GM19328 (cell line): ENCODE results near the gene TMC8.
"Not testable (repeated sequence)": the region's sequence is repeated elsewhere in the genome, so short reads cannot be mapped to it uniquely, and the experiment has no call there.

Experiments
- ATAC-seq: cut with Tn5 transposase; IDR thresholded peaks from one replicate; pipeline ENCODE4 v1.9.1; 2021; ENCODE audit warnings: mild to moderate bottlenecking, moderate library complexity; ENCODE audit not compliant: unreplicated experiment

The TMC8 gene

GRCh38 chr17:78130437-78131101 lies at the start of gene TMC8:
TSS of gene TMC8 (plus strand) at chr17:78130771. CDS start at chr17:78131589, 818 bp downstream.
- no peak for ATAC-seq

- ATAC-seq = no peak
Measured at GRCh38 chr17:78081551-78081950, 49.0 kb upstream of the TMC8 start.

DNA sequence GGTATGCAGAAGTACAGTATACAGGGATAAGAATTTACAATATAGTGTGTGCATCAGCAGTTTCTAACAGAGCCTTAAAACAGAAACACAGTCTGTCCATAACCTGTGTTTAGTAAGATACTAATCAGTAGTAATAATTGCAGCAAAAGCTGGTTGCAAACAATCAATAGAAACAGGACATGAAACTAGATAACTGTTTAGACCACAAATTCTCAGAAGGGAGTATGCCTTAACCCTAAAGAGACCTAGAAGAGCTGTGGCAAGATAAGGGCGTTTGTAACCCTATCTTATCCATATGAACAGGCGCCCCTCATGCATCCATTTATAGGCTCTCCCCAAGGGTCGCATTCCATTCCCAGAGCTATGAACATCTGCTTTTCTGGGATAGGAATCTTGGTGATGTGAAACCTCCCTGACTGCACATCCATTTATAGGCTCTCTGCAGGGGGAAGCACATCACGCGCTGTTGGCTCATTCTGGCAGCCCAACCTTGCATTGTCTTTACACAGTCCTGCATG lies 48.2 kb upstream of the TMC8 start:
- ATAC-seq = not testable (repeated sequence)

- ATAC-seq = no peak
Measured at GRCh38 chr17:78082988-78083387, 47.6 kb upstream of the TMC8 start.

GRCh38 chr17:78086740-78087139 lies 43.8 kb upstream of the TMC8 start:
- ATAC-seq = no peak

- no peak for ATAC-seq
Measured at GRCh38 chr17:78088529-78088928, 42.0 kb upstream of the TMC8 start.

DNA sequence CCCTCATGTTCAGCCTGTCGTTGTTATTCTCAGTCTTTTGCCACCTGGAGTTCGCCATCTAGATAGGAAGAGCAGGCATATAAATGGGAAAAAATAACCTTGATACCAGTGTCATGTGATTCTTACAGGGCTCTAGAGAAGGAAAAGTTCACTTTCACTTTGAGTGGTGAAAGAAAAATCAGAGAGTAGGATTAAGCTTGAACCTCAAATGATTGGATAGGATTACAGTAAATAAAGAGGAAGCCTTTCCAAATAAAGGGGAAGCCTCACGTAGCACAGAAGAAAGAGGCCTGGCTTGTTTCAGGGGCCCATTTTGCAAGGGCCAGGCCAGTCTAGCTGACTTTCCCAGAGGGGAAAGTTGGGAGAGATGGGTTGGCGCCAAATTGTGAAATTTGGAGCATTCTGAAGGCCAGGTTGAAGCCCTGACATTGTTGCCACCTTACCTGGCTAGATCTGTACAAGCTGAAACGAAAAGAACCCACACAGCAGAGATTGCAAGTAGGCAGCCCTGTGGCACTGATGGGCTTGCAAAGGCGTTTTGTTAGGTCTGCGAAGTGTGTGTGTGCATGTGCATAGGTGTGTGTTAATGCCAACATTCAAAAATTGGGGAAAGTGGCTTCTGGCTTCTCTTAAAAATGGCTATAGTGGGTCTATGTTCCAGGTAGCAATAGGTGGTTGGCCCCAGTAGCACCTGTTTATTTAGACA lies 40.8 kb upstream of the TMC8 start:
- no peak for ATAC-seq

- ATAC-seq = no peak
Measured at GRCh38 chr17:78092794-78093324, 37.7 kb upstream of the TMC8 start.

DNA sequence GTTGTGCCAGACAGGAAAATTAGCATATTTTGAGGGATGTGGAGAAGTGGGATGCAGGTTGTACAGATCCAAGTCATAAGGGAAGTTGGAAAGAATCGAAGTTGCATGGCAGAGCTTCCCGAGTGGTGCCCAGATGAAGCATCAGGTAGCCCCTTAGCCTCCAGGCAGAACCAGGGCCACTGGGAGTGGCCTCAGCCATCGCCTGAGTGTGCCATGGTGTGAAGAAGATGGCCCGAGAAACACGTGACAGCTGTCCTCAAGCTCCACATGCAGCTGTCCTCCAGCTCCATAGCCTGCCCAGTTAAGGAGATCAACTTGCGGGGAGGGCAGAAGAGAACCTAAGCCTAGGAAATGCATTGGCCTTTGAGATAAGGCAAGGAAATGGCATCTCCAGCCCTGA lies 35.5 kb upstream of the TMC8 start:
- ATAC-seq = no peak

GRCh38 chr17:78096093-78096492 lies 34.5 kb upstream of the TMC8 start:
- no peak for ATAC-seq

DNA sequence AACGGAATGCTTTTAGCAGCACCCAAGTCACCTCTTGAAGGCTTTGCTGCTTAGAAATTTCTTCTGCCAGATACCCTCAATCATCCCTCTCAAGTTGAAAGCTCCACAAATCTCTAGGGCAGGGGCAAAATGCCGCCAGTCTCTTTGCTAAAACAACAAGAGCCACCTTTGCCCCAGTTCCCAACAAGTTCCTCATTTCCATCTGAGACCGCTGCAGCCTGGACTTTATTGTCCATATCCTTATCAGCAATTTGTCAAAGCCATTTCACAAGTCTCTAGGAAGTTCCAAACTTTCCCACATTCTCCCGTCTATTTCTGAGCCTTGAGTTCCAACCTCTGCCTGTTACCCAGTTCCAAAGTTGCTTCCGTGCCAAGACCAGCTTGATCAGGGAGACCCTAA lies 29.5 kb upstream of the TMC8 start:
- ATAC-seq = no peak

DNA sequence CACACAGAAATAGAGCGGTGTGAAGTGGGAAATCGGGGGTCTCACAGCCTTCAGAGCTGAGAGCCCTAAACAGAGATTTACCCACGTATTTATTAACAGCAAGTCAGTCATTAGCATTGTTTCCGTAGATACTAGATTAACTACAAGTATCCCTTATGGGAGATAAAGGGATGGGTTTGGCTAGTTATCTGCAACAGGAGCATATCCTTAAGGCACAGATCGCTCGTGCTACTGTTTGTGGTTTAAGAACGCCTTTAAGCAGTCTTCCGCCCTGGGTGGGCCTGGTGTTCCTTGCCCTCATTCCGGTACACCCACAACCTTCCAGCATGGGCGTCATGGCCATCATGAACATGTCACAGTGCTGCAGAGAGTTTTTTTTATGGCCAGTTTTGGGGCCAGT lies 29.0 kb upstream of the TMC8 start:
- ATAC-seq = no peak

DNA sequence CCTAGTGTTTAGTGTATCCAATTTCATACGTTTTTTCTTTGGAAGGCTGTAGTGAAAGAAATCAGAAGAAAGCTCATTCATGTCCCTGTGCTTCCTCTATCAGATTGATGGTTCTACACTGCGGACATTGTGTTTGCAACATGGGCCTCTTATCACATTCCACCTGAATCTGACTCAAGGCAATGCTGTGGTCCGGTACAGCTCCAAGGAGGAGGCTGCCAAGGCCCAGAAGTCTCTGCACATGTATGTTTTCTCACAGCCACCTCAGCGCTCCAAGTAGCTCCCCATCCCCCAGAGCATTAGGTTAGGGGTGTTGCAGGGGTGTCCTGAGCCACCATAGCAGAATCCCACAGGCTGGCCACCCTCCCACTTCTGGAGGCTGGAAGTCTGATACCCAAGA lies 27.3 kb upstream of the TMC8 start:
- no peak for ATAC-seq

DNA sequence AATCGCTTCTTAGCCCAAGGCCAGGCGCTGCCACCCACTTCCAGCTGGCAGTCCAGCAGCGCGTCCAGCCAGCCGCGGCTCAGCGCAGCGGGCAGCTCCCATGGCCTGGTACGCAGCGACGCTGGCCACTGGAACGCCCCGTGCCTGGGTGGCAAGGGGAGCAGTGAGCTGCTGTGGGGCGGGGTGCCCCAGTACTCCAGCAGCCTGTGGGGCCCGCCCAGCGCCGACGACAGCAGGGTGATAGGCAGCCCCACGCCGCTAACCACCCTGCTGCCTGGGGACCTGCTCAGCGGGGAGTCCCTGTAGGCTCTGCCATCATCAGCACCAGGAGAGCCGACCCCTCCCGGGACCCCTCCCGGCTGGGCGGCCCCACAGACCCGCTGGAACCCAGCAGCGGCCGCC lies 26.0 kb upstream of the TMC8 start:
- ATAC-seq = no peak

DNA sequence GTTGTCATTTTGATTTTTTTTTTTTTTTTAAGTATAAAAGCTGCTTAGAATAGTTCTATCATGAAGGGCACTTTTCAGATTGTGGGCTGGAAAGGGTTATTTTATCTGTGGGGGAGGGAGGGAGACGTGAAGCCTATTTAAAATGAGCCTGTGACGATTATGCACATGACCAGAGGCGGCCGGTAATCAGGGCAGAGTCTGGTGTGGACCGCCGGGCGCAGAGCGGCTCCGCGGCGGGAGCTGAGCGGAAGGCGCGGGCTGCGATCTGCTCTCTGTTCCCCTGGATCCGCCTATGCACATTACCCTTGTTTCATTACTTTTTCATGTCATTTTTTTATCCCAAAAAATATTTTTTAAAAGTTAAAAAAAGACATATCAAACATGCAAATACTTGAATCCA lies 25.5 kb upstream of the TMC8 start:
- ATAC-seq = no peak

- ATAC-seq = no peak
Measured at GRCh38 chr17:78105551-78105950, 25.0 kb upstream of the TMC8 start.

DNA sequence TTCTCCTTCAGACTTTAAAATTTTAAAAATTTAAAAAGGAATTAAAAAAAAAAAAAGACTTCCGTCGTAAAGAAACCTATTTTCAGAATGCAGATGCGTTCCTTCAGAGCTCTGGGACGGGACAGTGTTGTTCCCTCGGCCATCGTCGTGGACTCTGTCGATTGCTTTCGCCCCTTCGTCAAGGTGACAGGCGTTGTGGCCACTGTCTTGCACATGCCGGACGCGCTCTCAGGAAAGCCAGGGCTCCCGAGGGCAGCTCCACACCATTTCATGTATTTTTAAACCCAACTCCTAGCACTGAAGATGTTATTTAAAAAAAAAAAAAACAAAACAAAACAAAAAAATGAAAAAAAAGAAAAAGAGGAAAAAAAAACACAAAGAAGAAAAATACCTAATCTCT lies 24.4 kb upstream of the TMC8 start:
- ATAC-seq = no peak

GRCh38 chr17:78107457-78107856 lies 23.1 kb upstream of the TMC8 start:
- no peak for ATAC-seq

DNA sequence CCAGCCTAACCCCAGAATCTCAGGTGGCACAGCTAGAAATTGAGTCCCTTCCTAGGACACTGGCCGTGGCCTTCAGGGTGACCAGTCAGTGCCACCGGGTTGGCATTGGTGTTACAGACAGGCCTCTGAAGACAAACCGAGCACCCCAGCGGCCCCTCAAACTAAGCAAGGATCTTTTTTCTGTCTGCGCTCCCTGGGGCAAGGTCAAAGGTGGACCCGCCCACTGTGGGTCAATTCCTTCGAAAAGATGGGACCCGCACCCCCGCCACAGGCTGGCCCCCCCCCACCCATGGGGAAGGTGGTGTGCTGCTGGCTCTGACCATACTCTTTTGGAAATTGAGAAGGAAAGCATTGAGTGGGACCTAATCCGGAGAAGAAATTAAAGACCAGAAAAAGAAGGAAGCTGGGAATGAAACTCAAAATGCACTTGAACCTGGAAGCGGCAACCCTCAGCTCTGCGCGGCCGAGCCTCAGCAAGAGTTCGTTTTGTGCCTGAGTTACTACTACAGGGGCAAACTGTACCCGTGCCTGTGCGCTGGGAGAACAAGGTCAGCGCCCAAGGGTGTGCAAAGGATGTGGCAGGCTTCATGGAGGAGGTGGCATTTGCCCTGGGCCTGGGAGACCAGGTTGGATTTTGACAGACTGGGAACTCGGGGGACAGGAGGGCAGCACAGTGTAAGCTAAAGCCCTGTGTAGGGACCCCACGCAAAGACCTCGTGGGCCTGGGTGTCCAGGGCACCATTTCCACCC lies 22.4 kb upstream of the TMC8 start:
- no peak for ATAC-seq

- no peak for ATAC-seq
Measured at GRCh38 chr17:78108726-78109488, 21.7 kb upstream of the TMC8 start.

- no peak for ATAC-seq
Measured at GRCh38 chr17:78109489-78109761, 21.1 kb upstream of the TMC8 start.
